ENCODE measurements around the gene APBA1. TPM values are rescaled to one million over a fixed set of nuclear protein-coding genes. Genes with fewer than 3 reads are reported as not detected.

Gene APBA1
- total and polyA plus RNA-seq, 10 donors = 0.41 to 28.2 (median 13.8) TPM

GRCh38 chr9:69486498-69486897 is 185.7 kb downstream of the APBA1 start:
- DNase-seq = peak; percentile 45
- Histone ChIP-seq H3K36me3 (no peaks in the 10 kb centered on the region), H3K27ac (no peak overlapping the region), H3K4me3 (no peak overlapping the region), H3K9me3 (peaks cover 0 to 3% (median 0%) of the 10 kb centered on the region in 8 donors), H3K27me3 (replicated peaks in 1 of 7) (no peaks in the 10 kb centered on the region), H3K4me1 (no peaks in the 10 kb centered on the region)
- WGBS, 5 donors = 72 to 92% (median 83%) methylated on average over 3 of the region's 3 CpGs
- TF ChIP-seq POLR2A (IDR thresholded peaks at IDR 0.05) = no peak
- no peak for TF ChIP-seq CTCF (IDR thresholded peaks at IDR 0.05 in 8 of 11, conservative IDR thresholded peaks at IDR 0.05 in 3 of 11)
- no peak for TF ChIP-seq POLR2AphosphoS5 (IDR thresholded peaks at IDR 0.05)
- intact Hi-C loops (cut with DNase I; ENCODE audit: low total_unique reads) = no loop called here

DNA sequence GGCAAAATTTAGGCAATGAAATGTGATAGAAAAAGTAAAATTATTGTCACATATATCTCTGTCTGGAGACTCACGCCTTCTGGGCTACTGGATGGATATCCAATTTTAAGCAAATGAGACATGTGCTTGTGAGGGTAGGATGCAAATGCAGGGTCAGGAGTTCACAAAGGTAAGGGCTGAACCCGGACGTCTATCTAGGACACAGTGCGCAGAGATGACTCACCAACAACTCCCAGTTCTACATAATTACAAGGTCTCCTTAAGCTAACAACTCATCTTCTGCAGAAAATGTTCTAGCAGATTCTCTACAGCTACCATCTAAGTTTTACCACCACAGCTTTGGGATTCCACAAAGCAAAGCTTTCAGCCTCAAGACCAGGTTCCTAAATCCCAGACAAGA is 186.7 kb downstream of the APBA1 start:
- intact Hi-C loops (cut with DNase I; ENCODE audit: low total_unique reads) = no loop called here
- no peak for TF ChIP-seq CTCF (IDR thresholded peaks at IDR 0.05 in 8 of 11, conservative IDR thresholded peaks at IDR 0.05 in 3 of 11)
- TF ChIP-seq POLR2A (IDR thresholded peaks at IDR 0.05) = no peak
- TF ChIP-seq POLR2AphosphoS5 (IDR thresholded peaks at IDR 0.05) = no peak
- 63 to 88% (median 64%) methylated on average over 4 of the region's 4 CpGs for WGBS, 5 donors
- no peaks in the 10 kb centered on the region for H3K36me3 ChIP-seq
- no peaks in the 10 kb centered on the region for H3K4me1 ChIP-seq
- no peak for DNase-seq
- no peak overlapping the region for H3K27ac ChIP-seq
- H3K4me3 ChIP-seq = no peak overlapping the region
- no peaks in the 10 kb centered on the region for H3K9me3 ChIP-seq
- H3K27me3 ChIP-seq (replicated peaks in 1 of 7) = no peaks in the 10 kb centered on the region

- H3K36me3 ChIP-seq = no peaks in the 10 kb centered on the region
- TF ChIP-seq POLR2AphosphoS5 (IDR thresholded peaks at IDR 0.05) (no peak), POLR2A (IDR thresholded peaks at IDR 0.05) (no peak), CTCF (IDR thresholded peaks at IDR 0.05 in 8 of 11, conservative IDR thresholded peaks at IDR 0.05 in 3 of 11) (no peak)
- H3K9me3 ChIP-seq = no peaks in the 10 kb centered on the region
- intact Hi-C loops (cut with DNase I; ENCODE audit: low total_unique reads) = no loop called here
- no peaks in the 10 kb centered on the region for H3K27me3 ChIP-seq (replicated peaks in 1 of 7)
- H3K27ac ChIP-seq = no peak overlapping the region
- H3K4me1 ChIP-seq = no peaks in the 10 kb centered on the region
- no peak overlapping the region for H3K4me3 ChIP-seq
- 62 to 78% (median 69%) methylated on average over 2 of the region's 2 CpGs for WGBS, 5 donors
- no peak for DNase-seq
Observed at GRCh38 chr9:69483886-69484422, 188.2 kb downstream of the APBA1 start.

GRCh38 chr9:69476797-69477196 is 195.4 kb downstream of the APBA1 start:
- TF ChIP-seq POLR2A (IDR thresholded peaks at IDR 0.05) (no peak), POLR2AphosphoS5 (IDR thresholded peaks at IDR 0.05) (no peak), CTCF (IDR thresholded peaks at IDR 0.05 in 8 of 11, conservative IDR thresholded peaks at IDR 0.05 in 3 of 11) (no peak)
- intact Hi-C loops (cut with DNase I; ENCODE audit: low total_unique reads) = no loop called here
- Histone ChIP-seq H3K27me3 (replicated peaks in 1 of 7) (no peaks in the 10 kb centered on the region), H3K9me3 (no peaks in the 10 kb centered on the region), H3K36me3 (no peaks in the 10 kb centered on the region), H3K4me3 (no peak overlapping the region), H3K4me1 (peaks cover 0 to 7% (median 0%) of the 10 kb centered on the region in 6 donors), H3K27ac (no peak overlapping the region)
- no peak for DNase-seq
- 68 to 94% (median 77%) methylated on average over 5 to 7 of the region's 7 CpGs for WGBS, 5 donors

Data from spleen (tissue), 11 donors.